ENCODE results near the gene SHISA5. TPM values are rescaled to one million over a fixed set of nuclear protein-coding genes. Genes with fewer than 3 reads are reported as not detected.

SHISA5 gene
- total and polyA plus RNA-seq, 2 donors (not counting 1 experiment from before 2014, with no cell fraction given), result 147 to 183 TPM

DNA sequence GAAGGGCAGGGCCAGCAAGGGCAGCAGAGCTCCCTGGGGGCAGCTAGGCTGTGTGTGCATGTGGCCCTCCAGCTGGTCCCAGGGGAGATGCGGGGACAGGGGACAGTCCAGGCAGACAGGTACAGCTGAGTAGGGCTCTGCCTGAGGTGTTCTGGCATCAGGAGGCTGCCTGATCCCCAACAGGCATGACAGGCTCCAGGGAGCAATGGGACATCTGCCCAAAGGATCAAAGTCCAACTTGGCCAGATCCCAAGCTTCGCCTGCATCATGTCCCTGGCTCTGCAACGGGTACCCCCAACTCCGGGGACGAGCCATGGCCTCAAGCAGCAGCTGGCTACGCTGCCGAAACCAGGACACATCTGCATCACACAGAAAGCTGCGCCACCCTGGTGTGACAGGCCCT lies 35.6 kb downstream of the SHISA5 start:
- Mint-ChIP-seq H3K9me3 (ENCODE audit: insufficient read depth) (no peaks in the 10 kb centered on the region), H3K4me3 (peak overlapping the region; percentile 94), H3K4me1 (peaks cover 63% of the 10 kb centered on the region), H3K27me3 (no peaks in the 10 kb centered on the region), H3K27ac (peak overlapping the region; percentile 80)
- Histone ChIP-seq H4K20me1 (ENCODE audit: control insufficient read depth, insufficient read depth, low read length, poor library complexity, severe bottlenecking) (peaks cover 35% of the 10 kb centered on the region), H3K9me3 (ENCODE audit: control extremely low read depth in 1 of 3, control insufficient read depth in 2 of 3, insufficient read depth in 1 of 3, low read length in 2 of 3) (no peaks in the 10 kb centered on the region), H2AFZ (ENCODE audit: insufficient read depth, low read depth, low read length, poor library complexity, severe bottlenecking) (no peak overlapping the region), H3K9ac (ENCODE audit: low read length) (no peak overlapping the region), H3K27ac (ENCODE audit: low read length in 2 of 2) (peak overlapping the region in 1 of 2 donors; percentile 99), H3K4me3 (ENCODE audit: control extremely low read depth in 1 of 5, extremely low read depth in 1 of 5, insufficient read depth in 1 of 5, low read depth in 2 of 5, low read length in 4 of 5) (no peak overlapping the region), H3K4me1 (ENCODE audit: control insufficient read depth in 2 of 2, insufficient read depth in 2 of 2, low read length in 2 of 2) (peaks cover 64 to 74% of the 10 kb centered on the region in 2 donors), H3K36me3 (replicated peaks in 1 of 2; ENCODE audit: control extremely low read depth in 1 of 2, control insufficient read depth in 1 of 2, extremely low read depth in 1 of 2, insufficient read depth in 2 of 2, low read length in 1 of 2) (peaks cover 0 to 37% of the 10 kb centered on the region in 2 experiments), H3K4me2 (replicated peaks; ENCODE audit: low read depth, low read length, poor library complexity, severe bottlenecking) (peak overlapping the region; percentile 95), H3K79me2 (ENCODE audit: control insufficient read depth, insufficient read depth, low read length) (peaks cover 80% of the 10 kb centered on the region), H3K27me3 (replicated peaks in 1 of 4; ENCODE audit: control extremely low read depth in 1 of 4, control insufficient read depth in 3 of 4, insufficient read depth in 4 of 4, low read length in 3 of 4) (no peaks in the 10 kb centered on the region)
- intact Hi-C loops (cut with micrococcal nuclease), result loop anchor here (10.0 kb wide), 1 partner anchor 216 kb away; the partner anchor contains the start of gene NCKIPSD
- ChIA-PET CTCF (interaction anchor here (0.8 to 17.7 kb wide), 4 partner anchors 8 to 39 kb away, joined by 3 to 240 read pairs (median 4); partner anchors contain the start of gene SHISA5), POLR2A (no interaction called here)
- ATAC-seq (ENCODE audit: low read depth) (no peak), DNase-seq (no peak)
- 94% methylated on average over 8 of the region's 8 CpGs for WGBS (ENCODE audit: insufficient coverage)
- TF ChIP-seq, protein P1, sequence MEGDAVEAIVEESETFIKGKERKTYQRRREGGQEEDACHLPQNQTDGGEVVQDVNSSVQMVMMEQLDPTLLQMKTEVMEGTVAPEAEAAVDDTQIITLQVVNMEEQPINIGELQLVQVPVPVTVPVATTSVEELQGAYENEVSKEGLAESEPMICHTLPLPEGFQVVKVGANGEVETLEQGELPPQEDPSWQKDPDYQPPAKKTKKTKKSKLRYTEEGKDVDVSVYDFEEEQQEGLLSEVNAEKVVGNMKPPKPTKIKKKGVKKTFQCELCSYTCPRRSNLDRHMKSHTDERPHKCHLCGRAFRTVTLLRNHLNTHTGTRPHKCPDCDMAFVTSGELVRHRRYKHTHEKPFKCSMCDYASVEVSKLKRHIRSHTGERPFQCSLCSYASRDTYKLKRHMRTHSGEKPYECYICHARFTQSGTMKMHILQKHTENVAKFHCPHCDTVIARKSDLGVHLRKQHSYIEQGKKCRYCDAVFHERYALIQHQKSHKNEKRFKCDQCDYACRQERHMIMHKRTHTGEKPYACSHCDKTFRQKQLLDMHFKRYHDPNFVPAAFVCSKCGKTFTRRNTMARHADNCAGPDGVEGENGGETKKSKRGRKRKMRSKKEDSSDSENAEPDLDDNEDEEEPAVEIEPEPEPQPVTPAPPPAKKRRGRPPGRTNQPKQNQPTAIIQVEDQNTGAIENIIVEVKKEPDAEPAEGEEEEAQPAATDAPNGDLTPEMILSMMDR (IDR thresholded peaks at IDR 0.05), result no peak
- no peak for TF ChIP-seq EZH2 (IDR thresholded peaks at IDR 0.05; ENCODE audit: borderline replicate concordance, insufficient read depth, low read depth, low read length, poor library complexity, severe bottlenecking)

Measured in B cell (primary cell).